GM19043 (cell line): Measurements from ENCODE around the gene AAMP.

Source experiments
- ATAC-seq: cut with Tn5 transposase; IDR thresholded peaks from one replicate; pipeline ENCODE4 v1.9.1; 2021; ENCODE audit warnings: low read depth; ENCODE audit not compliant: unreplicated experiment

The AAMP gene

GRCh38 chr2:218229851-218230250, 40.1 kb downstream of the AAMP start:
- no peak for ATAC-seq

GRCh38 chr2:218229239-218229638, 40.7 kb downstream of the AAMP start:
- ATAC-seq, result peak; percentile 88

GRCh38 chr2:218228366-218229090, 41.4 kb downstream of the AAMP start:
- no peak for ATAC-seq

GRCh38 chr2:218226903-218227302, 43.0 kb downstream of the AAMP start:
- no peak for ATAC-seq

- ATAC-seq, result no peak
These were observed 45.8 kb downstream of the AAMP start for GRCh38 chr2:218224186-218224585.

GRCh38 chr2:218223046-218223445, 46.9 kb downstream of the AAMP start:
- no peak for ATAC-seq

- ATAC-seq, result no peak
These were observed 48.9 kb downstream of the AAMP start for GRCh38 chr2:218221000-218221399.

GRCh38 chr2:218219934-218220333, 50.0 kb downstream of the AAMP start:
- no peak for ATAC-seq

- peak; percentile 41 for ATAC-seq
These were observed 51.4 kb downstream of the AAMP start for GRCh38 chr2:218218268-218219185.

- ATAC-seq, result no peak
These were observed 52.3 kb downstream of the AAMP start for GRCh38 chr2:218217360-218218267.

GRCh38 chr2:218216674-218217359, 53.1 kb downstream of the AAMP start, which contains the start of gene ARPC2:
Gene ARPC2 (plus strand): TSS chr2:218217189. CDS start chr2:218217471, 282 bp downstream.
- peak; percentile 55 for ATAC-seq

- ATAC-seq, result no peak
These were observed 53.6 kb downstream of the AAMP start for GRCh38 chr2:218216336-218216673.
